Measurements from ENCODE around the gene OR5K2. TPM values are rescaled to one million over a fixed set of nuclear protein-coding genes. Genes with fewer than 3 reads are reported as not detected.
A peak's percentile ranks its signal among the peaks of the same experiment; 100 is the strongest.

OR5K2 gene
- total RNA-seq, 2 experiments from 2014 or later = not detected

DNA sequence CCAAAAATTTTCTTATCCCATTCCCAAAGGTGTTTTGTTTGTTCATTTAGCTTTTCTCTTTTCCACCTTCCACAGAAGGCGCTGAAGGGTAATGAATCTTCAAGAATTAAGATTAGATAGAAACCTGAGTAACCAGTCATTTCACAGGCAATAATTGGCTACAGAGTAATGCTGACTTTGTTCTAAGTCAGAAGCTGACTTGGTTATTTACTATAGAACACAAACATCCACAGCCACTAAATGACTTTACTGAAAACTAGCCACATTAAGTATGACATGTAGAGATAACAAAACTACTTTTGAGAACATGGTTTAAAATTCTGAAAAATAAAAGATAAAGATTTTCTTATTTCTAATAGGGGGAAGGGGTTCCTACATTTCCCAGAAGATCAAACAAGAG is 17.5 kb downstream of the OR5K2 start:
- intact Hi-C loops (cut with DNase I, micrococcal nuclease) = loop anchor here in 1 of 2 experiments (5.0 to 10.0 kb wide), 2 partner anchors 480 to 693 kb away; partner anchors contain the start of genes CRYBG3 and GABRR3
- peaks cover 96% of the 10 kb centered on the region for H3K36me3 Mint-ChIP-seq (ENCODE audit: low read depth)
- no peaks in the 10 kb centered on the region for H3K9me3 Mint-ChIP-seq
- no peaks in the 10 kb centered on the region for H3K9me3 ChIP-seq (ENCODE audit: control insufficient read depth in 1 of 2, insufficient read depth in 1 of 2, low read length in 2 of 2)
- no peak overlapping the region for H3K27ac Mint-ChIP-seq
- TF ChIP-seq, protein P1, sequence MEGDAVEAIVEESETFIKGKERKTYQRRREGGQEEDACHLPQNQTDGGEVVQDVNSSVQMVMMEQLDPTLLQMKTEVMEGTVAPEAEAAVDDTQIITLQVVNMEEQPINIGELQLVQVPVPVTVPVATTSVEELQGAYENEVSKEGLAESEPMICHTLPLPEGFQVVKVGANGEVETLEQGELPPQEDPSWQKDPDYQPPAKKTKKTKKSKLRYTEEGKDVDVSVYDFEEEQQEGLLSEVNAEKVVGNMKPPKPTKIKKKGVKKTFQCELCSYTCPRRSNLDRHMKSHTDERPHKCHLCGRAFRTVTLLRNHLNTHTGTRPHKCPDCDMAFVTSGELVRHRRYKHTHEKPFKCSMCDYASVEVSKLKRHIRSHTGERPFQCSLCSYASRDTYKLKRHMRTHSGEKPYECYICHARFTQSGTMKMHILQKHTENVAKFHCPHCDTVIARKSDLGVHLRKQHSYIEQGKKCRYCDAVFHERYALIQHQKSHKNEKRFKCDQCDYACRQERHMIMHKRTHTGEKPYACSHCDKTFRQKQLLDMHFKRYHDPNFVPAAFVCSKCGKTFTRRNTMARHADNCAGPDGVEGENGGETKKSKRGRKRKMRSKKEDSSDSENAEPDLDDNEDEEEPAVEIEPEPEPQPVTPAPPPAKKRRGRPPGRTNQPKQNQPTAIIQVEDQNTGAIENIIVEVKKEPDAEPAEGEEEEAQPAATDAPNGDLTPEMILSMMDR (IDR thresholded peaks at IDR 0.05) = no peak
- no peaks in the 10 kb centered on the region for H3K27me3 ChIP-seq (ENCODE audit: control insufficient read depth in 1 of 2, insufficient read depth in 2 of 2, low read length in 2 of 2)
- H3K4me3 Mint-ChIP-seq = no peak overlapping the region
- H3K4me1 Mint-ChIP-seq (ENCODE audit: low read depth) = peaks cover 43% of the 10 kb centered on the region
- H3K4me1 ChIP-seq (ENCODE audit: insufficient read depth, low read length) = peaks cover 10% of the 10 kb centered on the region
- H3K27me3 Mint-ChIP-seq = no peaks in the 10 kb centered on the region
- DNase-seq = no peak
- H3K36me3 ChIP-seq (ENCODE audit: insufficient read depth, low read length) = peaks cover 78% of the 10 kb centered on the region
- H3K4me3 ChIP-seq (ENCODE audit: low read length) = no peak overlapping the region
- ATAC-seq (ENCODE audit: poor library complexity) = no peak
- no peak overlapping the region for H3K27ac ChIP-seq (ENCODE audit: low read depth in 1 of 2, low read length in 2 of 2)
- POLR2A ChIA-PET = interaction anchor here (0.6 to 1.1 kb wide), 3 partner anchors 43 to 50 kb away, joined by 3 to 5 read pairs (median 3); no protein-coding TSS in a partner anchor
- CTCF ChIA-PET = no interaction called here

DNA sequence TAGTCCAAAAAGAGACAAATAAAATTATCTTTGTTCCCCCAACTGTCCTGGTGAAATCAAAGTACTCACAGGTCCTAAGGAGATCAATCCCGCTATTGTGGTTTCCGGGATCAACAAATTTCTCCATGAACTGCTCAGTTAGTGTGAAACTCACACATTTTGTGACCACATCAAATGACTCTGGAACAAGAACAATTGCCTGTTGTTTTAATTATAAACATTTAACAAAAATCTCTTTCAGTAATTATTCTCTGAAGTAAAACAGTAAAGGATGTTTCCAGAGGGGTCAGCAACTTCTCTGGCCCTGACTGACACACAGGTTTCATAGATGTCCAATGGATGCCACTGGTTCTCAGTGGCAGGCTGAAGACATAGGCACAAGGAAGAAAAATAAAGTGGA is 21.3 kb downstream of the OR5K2 start:
- H3K9me3 Mint-ChIP-seq = no peaks in the 10 kb centered on the region
- peaks cover 60% of the 10 kb centered on the region for H3K36me3 ChIP-seq (ENCODE audit: insufficient read depth, low read length)
- H3K27ac Mint-ChIP-seq = peak overlapping the region; percentile 79
- intact Hi-C loops (cut with DNase I, micrococcal nuclease) = loop anchor here in 1 of 2 experiments (10.0 kb wide), 1 partner anchor 484 kb away; the partner anchor contains the start of gene GABRR3
- H3K27me3 ChIP-seq (ENCODE audit: control insufficient read depth in 1 of 2, insufficient read depth in 2 of 2, low read length in 2 of 2) = no peaks in the 10 kb centered on the region
- no peaks in the 10 kb centered on the region for H3K9me3 ChIP-seq (ENCODE audit: control insufficient read depth in 1 of 2, insufficient read depth in 1 of 2, low read length in 2 of 2)
- H3K27me3 Mint-ChIP-seq = no peaks in the 10 kb centered on the region
- DNase-seq = no peak
- H3K4me1 Mint-ChIP-seq (ENCODE audit: low read depth) = peaks cover 68% of the 10 kb centered on the region
- peaks cover 85% of the 10 kb centered on the region for H3K36me3 Mint-ChIP-seq (ENCODE audit: low read depth)
- CTCF ChIA-PET = no interaction called here
- TF ChIP-seq, protein P1 (IDR thresholded peaks at IDR 0.05) = no peak
- H3K4me3 Mint-ChIP-seq = peak overlapping the region; percentile 95
- no peak overlapping the region for H3K4me3 ChIP-seq (ENCODE audit: low read length)
- H3K27ac ChIP-seq (ENCODE audit: low read depth in 1 of 2, low read length in 2 of 2) = no peak overlapping the region
- peaks cover 17% of the 10 kb centered on the region for H3K4me1 ChIP-seq (ENCODE audit: insufficient read depth, low read length)
- POLR2A ChIA-PET = interaction anchor here (2.2 to 5.9 kb wide), 2 partner anchors 38 to 45 kb away, joined by 7 to 169 read pairs; no protein-coding TSS in a partner anchor
- ATAC-seq (ENCODE audit: poor library complexity) = no peak

DNA sequence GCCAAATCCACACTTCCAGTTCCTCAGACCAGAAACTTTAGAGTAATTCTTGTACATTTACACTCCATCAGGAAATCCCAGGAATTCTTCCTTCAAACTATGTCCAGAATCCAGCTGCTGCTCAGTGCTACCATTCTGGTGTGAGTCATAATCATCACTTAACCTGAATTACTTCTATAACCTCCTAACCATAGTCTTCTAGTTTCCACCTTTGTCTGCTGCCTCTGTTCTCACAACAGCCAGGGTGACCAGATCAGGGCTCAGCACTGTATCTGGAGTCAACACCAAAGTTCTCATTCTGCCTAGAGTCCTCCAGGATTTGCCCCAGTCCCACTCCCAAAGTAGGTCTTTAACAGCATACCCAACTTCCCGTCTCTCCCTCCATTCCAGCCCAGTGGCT is 21.9 kb downstream of the OR5K2 start:
- peak overlapping the region; percentile 79 for H3K27ac Mint-ChIP-seq
- H3K9me3 Mint-ChIP-seq = no peaks in the 10 kb centered on the region
- H3K27me3 Mint-ChIP-seq = no peaks in the 10 kb centered on the region
- TF ChIP-seq, protein P1 (IDR thresholded peaks at IDR 0.05) = no peak
- ChIA-PET CTCF (no interaction called here), POLR2A (interaction anchor here (1.3 to 5.9 kb wide), 3 partner anchors 37 to 53 kb away, joined by 4 to 169 read pairs (median 7); no protein-coding TSS in a partner anchor)
- H3K4me3 Mint-ChIP-seq = peak overlapping the region; percentile 95
- Histone ChIP-seq H3K36me3 (ENCODE audit: insufficient read depth, low read length) (peaks cover 60% of the 10 kb centered on the region), H3K4me3 (ENCODE audit: low read length) (no peak overlapping the region), H3K27ac (ENCODE audit: low read depth in 1 of 2, low read length in 2 of 2) (no peak overlapping the region), H3K27me3 (ENCODE audit: control insufficient read depth in 1 of 2, insufficient read depth in 2 of 2, low read length in 2 of 2) (no peaks in the 10 kb centered on the region), H3K9me3 (ENCODE audit: control insufficient read depth in 1 of 2, insufficient read depth in 1 of 2, low read length in 2 of 2) (no peaks in the 10 kb centered on the region), H3K4me1 (ENCODE audit: insufficient read depth, low read length) (peaks cover 17% of the 10 kb centered on the region)
- DNase-seq (no peak), ATAC-seq (ENCODE audit: poor library complexity) (no peak)
- intact Hi-C loops (cut with DNase I, micrococcal nuclease) = loop anchor here in 1 of 2 experiments (10.0 kb wide), 1 partner anchor 485 kb away; the partner anchor contains the start of gene GABRR3
- H3K36me3 Mint-ChIP-seq (ENCODE audit: low read depth) = peaks cover 79% of the 10 kb centered on the region
- peaks cover 68% of the 10 kb centered on the region for H3K4me1 Mint-ChIP-seq (ENCODE audit: low read depth)
